GM21528 (cell line): ENCODE measurements around the gene CACNA1C.

Source experiments
- ATAC-seq: cut with Tn5 transposase; IDR thresholded peaks from one replicate; pipeline ENCODE4 v1.9.1; 2021; ENCODE audit warnings: mild to moderate bottlenecking, moderate library complexity; ENCODE audit not compliant: unreplicated experiment, low FRiP score

CACNA1C gene

GRCh38 chr12:2397356-2398045 is 344.7 kb downstream of the CACNA1C start:
- ATAC-seq: no peak

DNA sequence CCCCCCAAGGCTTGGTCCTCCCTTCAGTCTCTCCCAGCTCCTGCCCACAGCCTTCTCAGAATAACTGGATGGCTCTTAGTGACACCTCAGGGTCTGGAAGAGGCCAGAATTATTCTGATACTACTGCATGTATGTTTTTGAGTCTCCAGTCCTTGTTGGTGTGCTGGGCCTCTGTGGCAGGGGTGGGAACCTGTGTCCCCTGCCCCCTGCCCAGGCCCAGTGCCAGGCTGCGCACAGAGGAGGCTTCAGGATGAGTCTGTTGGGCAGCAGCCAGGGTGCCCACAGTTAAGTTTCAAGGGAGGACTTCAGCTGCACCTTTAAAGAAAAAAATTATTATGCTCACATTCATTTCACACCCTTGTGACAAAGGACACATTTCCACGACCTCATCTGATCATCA is 348.3 kb downstream of the CACNA1C start:
- no peak for ATAC-seq

DNA sequence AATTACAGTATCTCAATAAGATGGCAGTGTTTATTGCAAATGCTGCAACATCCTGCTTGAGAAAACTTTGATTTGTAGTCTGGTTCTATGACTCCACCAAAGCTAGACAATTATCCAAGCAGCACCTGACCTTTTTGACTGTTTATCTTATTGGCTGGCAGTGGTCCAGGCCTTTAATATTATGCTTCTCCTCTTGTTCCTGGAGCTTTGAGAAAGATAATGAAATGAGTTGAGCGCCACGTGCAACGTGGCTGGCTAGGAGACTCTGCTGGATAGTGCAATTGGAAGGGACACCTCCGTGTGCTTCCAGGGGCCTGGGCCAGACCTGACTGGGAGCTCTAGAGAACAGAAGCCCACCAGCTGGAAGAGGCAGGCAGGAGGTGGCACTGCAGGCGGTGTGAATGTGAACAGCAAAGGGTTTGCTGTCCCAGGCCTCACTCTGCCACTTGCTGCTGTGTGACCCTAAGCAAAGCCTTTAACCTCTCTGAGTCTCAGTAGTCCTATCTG is 349.3 kb downstream of the CACNA1C start:
- ATAC-seq: no peak

DNA sequence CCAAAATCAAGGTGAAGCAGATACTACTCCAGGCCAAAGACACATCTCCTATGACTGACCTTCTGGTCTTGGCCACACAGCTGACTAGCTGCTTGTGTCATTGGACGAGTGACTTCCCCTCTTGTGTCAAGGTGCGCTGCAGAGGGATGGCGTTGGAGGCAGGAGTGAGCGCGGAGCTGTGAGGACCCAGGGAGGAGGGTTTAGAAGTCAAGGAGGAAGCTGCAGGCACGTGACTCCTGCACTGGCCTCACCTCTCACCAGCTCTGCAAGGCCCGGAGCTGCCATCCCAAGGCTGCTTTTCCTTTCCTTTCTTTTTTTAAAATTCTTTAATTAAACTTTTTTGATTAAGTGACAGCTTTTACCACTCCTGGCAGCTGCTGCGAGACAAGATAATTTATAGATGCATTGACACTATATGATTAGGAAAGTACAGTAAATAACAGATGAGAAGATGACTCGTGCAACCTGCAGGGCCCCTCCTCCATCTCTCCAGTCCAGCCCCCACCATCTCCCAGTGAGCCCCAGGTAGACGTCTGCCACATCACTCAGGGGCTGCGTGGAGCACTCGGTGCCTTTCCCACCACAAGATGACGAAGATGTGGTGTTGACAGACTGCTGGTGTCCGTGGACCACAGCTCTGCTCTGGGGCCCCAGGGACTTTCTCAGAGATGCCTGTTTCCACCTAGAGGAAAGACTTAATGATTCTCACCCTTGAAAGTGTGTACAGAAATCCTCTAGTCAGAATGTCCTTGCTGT is 350.6 kb downstream of the CACNA1C start:
- ATAC-seq: no peak

- ATAC-seq: no peak
Measured at GRCh38 chr12:2405039-2405438, 352.3 kb downstream of the CACNA1C start.

- no peak for ATAC-seq
Measured at GRCh38 chr12:2406903-2407302, 354.1 kb downstream of the CACNA1C start.

DNA sequence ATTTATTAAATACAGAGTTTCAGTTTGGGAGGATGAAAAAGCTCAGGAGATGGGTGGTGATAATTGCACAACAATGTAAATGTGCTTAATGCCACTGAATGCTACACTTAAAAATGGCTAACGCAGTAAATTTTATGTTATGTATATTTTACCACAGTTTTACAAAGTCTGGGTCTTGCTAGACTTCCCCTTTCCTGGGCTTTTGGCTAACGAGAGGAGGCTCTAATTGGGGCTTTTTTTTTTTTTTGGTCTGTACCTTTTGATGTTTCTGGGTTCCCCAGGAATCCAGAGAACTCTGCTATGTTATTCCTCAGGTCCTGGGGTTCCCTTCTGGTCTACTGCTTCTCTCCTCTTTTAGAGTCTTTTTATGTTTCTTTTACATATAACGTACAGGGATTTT is 355.5 kb downstream of the CACNA1C start:
- no peak for ATAC-seq

DNA sequence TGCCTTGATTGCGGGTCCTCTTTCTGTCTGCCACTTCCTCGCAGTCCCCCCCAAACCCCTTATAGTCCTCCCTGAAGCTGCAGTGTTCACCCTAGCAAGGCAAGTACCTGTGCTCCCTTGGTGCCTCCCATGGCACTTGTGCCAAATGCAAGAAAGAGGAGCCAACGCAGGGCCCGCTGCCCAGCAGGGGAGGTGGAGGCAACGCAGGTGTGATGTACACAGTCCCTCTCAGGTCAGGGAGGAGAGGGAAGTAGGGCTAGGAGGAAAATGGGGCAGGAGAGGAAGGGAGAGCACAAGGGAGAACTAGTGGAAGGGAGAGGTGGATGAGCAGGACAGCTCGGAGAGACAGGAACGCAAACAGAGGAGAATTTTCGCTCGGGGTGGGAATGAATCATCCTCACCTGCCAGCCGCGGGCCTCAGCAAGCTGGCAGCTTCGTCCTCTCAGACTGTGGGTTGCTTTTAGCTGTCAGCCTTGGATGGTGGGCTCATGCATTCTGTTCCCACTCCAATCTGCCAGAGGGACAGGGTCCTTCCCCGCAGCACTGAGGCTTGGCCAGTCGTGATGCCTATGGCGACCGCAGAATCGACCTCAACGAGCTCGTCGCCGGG is 357.0 kb downstream of the CACNA1C start:
- ATAC-seq: no peak

- no peak for ATAC-seq
Measured at GRCh38 chr12:2410496-2410895, 357.7 kb downstream of the CACNA1C start.

- no peak for ATAC-seq
Measured at GRCh38 chr12:2411011-2411410, 358.2 kb downstream of the CACNA1C start.

- no peak for ATAC-seq
Measured at GRCh38 chr12:2411616-2412304, 359.0 kb downstream of the CACNA1C start.

- ATAC-seq: no peak
Measured at GRCh38 chr12:2412305-2412643, 359.5 kb downstream of the CACNA1C start.

- no peak for ATAC-seq
Measured at GRCh38 chr12:2413301-2413700, 360.5 kb downstream of the CACNA1C start.

- no peak for ATAC-seq
Measured at GRCh38 chr12:2413999-2414792, 361.4 kb downstream of the CACNA1C start.

GRCh38 chr12:2414810-2415567 is 362.2 kb downstream of the CACNA1C start:
- ATAC-seq: no peak

DNA sequence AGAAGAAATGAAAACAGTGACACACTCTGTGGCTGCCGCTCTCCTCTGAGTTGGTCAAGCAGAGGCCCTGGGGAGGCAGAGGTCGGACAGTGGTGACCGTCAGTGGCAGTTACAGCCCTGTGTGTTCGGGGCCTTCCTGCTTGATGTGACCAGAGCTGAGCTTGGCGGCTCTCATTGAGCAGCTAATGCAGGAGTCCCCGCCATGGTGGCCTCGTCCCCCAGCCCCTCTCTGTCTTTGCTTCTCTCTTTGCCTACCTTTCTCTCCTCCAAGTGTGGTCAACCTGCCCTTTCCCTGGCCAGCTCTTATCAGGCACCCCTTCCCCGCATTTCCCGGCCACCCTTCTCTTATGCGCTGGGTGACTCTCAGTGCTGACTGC is 362.8 kb downstream of the CACNA1C start:
- ATAC-seq: no peak

GRCh38 chr12:2416158-2416557 is 363.4 kb downstream of the CACNA1C start:
- ATAC-seq: no peak

GRCh38 chr12:2417481-2418160 is 364.8 kb downstream of the CACNA1C start:
- ATAC-seq: no peak

GRCh38 chr12:2418579-2418978 is 365.8 kb downstream of the CACNA1C start:
- ATAC-seq: no peak
